ENCODE measurements around the gene ACKR4. TPM values are rescaled to one million over a fixed set of nuclear protein-coding genes. Genes with fewer than 3 reads are reported as not detected.

ACKR4 gene
- total and polyA plus RNA-seq, 2 of the 8 experiments (the other 6 are each of a cell fraction or from before 2014, with no cell fraction given): not detected

DNA sequence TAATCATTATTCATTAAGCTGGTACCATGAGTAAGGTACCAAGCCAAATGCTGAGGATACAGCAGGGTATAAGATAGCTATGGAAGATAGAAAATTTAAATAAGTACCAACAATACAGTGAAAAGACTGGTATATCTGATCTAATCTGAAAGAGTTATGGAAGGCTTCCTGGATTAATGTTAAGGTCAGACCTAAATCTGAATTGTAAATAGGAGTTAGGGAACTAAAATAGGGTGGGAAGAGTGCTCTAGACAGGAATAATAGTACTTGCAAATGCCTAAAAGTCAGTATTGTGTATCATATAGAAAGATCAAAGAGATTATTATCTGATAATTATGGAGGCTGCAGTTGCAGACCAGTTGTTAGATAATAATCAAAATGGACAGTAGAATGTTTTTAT, 2.6 kb upstream of the ACKR4 start:
- no peak overlapping the region for H2AFZ ChIP-seq (ENCODE audit: low read length)
- no peak overlapping the region for H2BK5ac ChIP-seq (ENCODE audit: low read depth, low read length)
- FAIRE-seq (no peak), DNase-seq (ENCODE audit: low read depth in 1 of 2, low spot score in 2 of 2) (no peak)
- no peak for TF ChIP-seq MAFK (IDR thresholded peaks at IDR 0.05; ENCODE audit: low read depth, low read length)
- H3K4me2 ChIP-seq (ENCODE audit: insufficient read depth in 1 of 2, low read depth in 2 of 2, low read length in 2 of 2): no peak overlapping the region
- no peaks in the 10 kb centered on the region for H3K36me3 ChIP-seq (ENCODE audit: control insufficient read depth in 2 of 4, insufficient read depth in 4 of 4, low read length in 3 of 4)
- H3K23me2 ChIP-seq (ENCODE audit: low read depth, low read length): no peaks in the 10 kb centered on the region
- no peak overlapping the region for H4K91ac ChIP-seq (replicated peaks; ENCODE audit: insufficient read length, low read length)
- no peaks in the 10 kb centered on the region for H3K27me3 ChIP-seq (replicated peaks in 1 of 4; ENCODE audit: control insufficient read depth in 3 of 4, extremely low read depth in 1 of 4, insufficient read depth in 3 of 4, low read length in 3 of 4)
- no peaks in the 10 kb centered on the region for H3K79me1 ChIP-seq (ENCODE audit: low read depth, low read length)
- H3K56ac ChIP-seq (replicated peaks; ENCODE audit: insufficient read length, low read depth, low read length): no peak overlapping the region
- no peak overlapping the region for H4K5ac ChIP-seq (ENCODE audit: insufficient read length, low read depth, low read length)
- no peaks in the 10 kb centered on the region; a peak in 1 of 7 replicates for H3K4me1 ChIP-seq (replicated peaks in 1 of 4; ENCODE audit: control insufficient read depth in 3 of 4, insufficient read depth in 4 of 4, low read length in 3 of 4)
- H3K9me3 ChIP-seq (ENCODE audit: insufficient read depth in 2 of 2, low read depth in 1 of 2, low read length in 1 of 2): no peaks in the 10 kb centered on the region
- no peak overlapping the region for H3K18ac ChIP-seq (ENCODE audit: extremely low read depth, low read length)
- ChIA-PET POLR2A (ENCODE audit: partially characterized antibody) (interaction anchor here (1.2 kb wide), 1 partner anchor 12 kb away, joined by 3 read pairs; no protein-coding TSS in a partner anchor), CTCF (ENCODE audit: partially characterized antibody) (interaction anchor here (1.2 to 2.2 kb wide), 3 partner anchors 25 to 984 kb away, joined by 4 to 12 read pairs (median 4); no protein-coding TSS in a partner anchor)
- no peak overlapping the region for H2BK120ac ChIP-seq (replicated peaks; ENCODE audit: low read depth, low read length)
- no peak overlapping the region for H2BK12ac ChIP-seq (ENCODE audit: low read depth, low read length)
- no peak overlapping the region for H2BK15ac ChIP-seq (ENCODE audit: low read length)
- H3K9ac ChIP-seq (replicated peaks in 1 of 4; ENCODE audit: extremely low read depth in 1 of 4, low read depth in 3 of 4, low read length in 3 of 4): no peak overlapping the region
- H2BK20ac ChIP-seq (ENCODE audit: low read length): no peak overlapping the region
- H3K79me2 ChIP-seq (ENCODE audit: control insufficient read depth in 1 of 2, insufficient read depth in 2 of 2, low read length in 2 of 2): no peaks in the 10 kb centered on the region
- no peak overlapping the region for H3K4me3 ChIP-seq (ENCODE audit: extremely low read depth in 1 of 4, insufficient read depth in 2 of 4, low read depth in 3 of 4, low read length in 4 of 4)
- no peak overlapping the region for H3K4ac ChIP-seq (replicated peaks; ENCODE audit: insufficient read length, low read depth, low read length)
- H3K23ac ChIP-seq (ENCODE audit: insufficient read length): no peak overlapping the region
- H3K14ac ChIP-seq (ENCODE audit: insufficient read length): no peak overlapping the region
- H4K20me1 ChIP-seq (replicated peaks in 1 of 2; ENCODE audit: control insufficient read depth in 1 of 2, insufficient read depth in 2 of 2, low read length in 2 of 2): no peaks in the 10 kb centered on the region
- H2AK5ac ChIP-seq (ENCODE audit: low read depth, low read length): no peak overlapping the region
- H3K27ac ChIP-seq (ENCODE audit: low read depth, low read length): no peak overlapping the region
- H4K8ac ChIP-seq (ENCODE audit: extremely low read depth, insufficient read depth, low read length): no peak overlapping the region
